H9 (cell line): Measurements from ENCODE around the gene PCARE. TPM values are rescaled to one million over a fixed set of nuclear protein-coding genes. Genes with fewer than 3 reads are reported as not detected.

ENCODE experiments used
- DNase-seq: peaks from one replicate; pipeline ENCODE4 v3.0.0-alpha.2; 2017
- H2AFZ ChIP-seq: one replicate; pipeline ENCODE4 v1.6.1; 2013; ENCODE audit warnings: mild to moderate bottlenecking, low read length, control low read depth, moderate library complexity
- H2AK5ac ChIP-seq: 2 replicates; pipeline ENCODE4 v1.6.1; 2013; ENCODE audit warnings: low read length, control low read depth, mixed read lengths; ENCODE audit not compliant: insufficient read length
- H2BK120ac ChIP-seq: one replicate; pipeline ENCODE4 v1.6.1; 2013; ENCODE audit warnings: low read depth, mild to moderate bottlenecking, low read length, control low read depth, inconsistent platforms; ENCODE audit not compliant: poor library complexity, severe bottlenecking
- H2BK12ac ChIP-seq: 2 replicates; pipeline ENCODE4 v1.6.1; 2013; ENCODE audit warnings: low read length, control low read depth, mixed read lengths, low read depth; ENCODE audit not compliant: insufficient read length
- H2BK15ac ChIP-seq: 2 replicates; pipeline ENCODE4 v1.6.1; 2013; ENCODE audit warnings: low read depth, low read length, control low read depth
- H2BK20ac ChIP-seq: one replicate; pipeline ENCODE4 v1.6.1; 2013; ENCODE audit warnings: low read depth, mild to moderate bottlenecking, low read length, control low read depth, inconsistent platforms; ENCODE audit not compliant: poor library complexity, severe bottlenecking
- H2BK5ac ChIP-seq: 2 replicates; pipeline ENCODE4 v1.6.1; 2013; ENCODE audit warnings: low read length, control low read depth, mixed read lengths; ENCODE audit not compliant: insufficient read length
- H3K14ac ChIP-seq: 2 replicates; pipeline ENCODE4 v1.6.1; 2013; ENCODE audit warnings: low read length, control low read depth; ENCODE audit not compliant: insufficient read depth
- H3K18ac ChIP-seq: 2 replicates; pipeline ENCODE4 v1.6.1; 2013; ENCODE audit warnings: low read depth, mild to moderate bottlenecking, mixed read lengths, low read length, control low read depth; ENCODE audit not compliant: insufficient read length
- H3K23ac ChIP-seq: 2 replicates; pipeline ENCODE4 v1.6.1; 2013; ENCODE audit warnings: low read length, control low read depth, mixed read lengths, low read depth; ENCODE audit not compliant: insufficient read length
- H3K23me2 ChIP-seq: 2 replicates; pipeline ENCODE4 v1.6.1; 2013; ENCODE audit warnings: low read depth, mild to moderate bottlenecking, mixed read lengths, low read length, control low read depth; ENCODE audit not compliant: insufficient read length, poor library complexity, severe bottlenecking
- H3K27ac ChIP-seq: 2 replicates; pipeline ENCODE4 v1.5.1; 2013; ENCODE audit warnings: low read length, control low read depth, mixed read lengths, low read depth; ENCODE audit not compliant: insufficient read length
- H3K27me3 ChIP-seq: 2 replicates; pipeline ENCODE4 v1.6.1; 2013; ENCODE audit warnings: low read length, control low read depth, inconsistent platforms; ENCODE audit not compliant: insufficient read depth
- H3K4ac ChIP-seq: 2 replicates; pipeline ENCODE4 v1.6.1; 2013; ENCODE audit warnings: low read depth, mild to moderate bottlenecking, control low read depth, inconsistent platforms, low read length, moderate library complexity
- H3K4me1 ChIP-seq: 2 replicates; pipeline ENCODE4 v1.6.1; 2013; ENCODE audit warnings: low read length, control low read depth, inconsistent platforms; ENCODE audit not compliant: insufficient read depth
- H3K4me2 ChIP-seq: 2 replicates; pipeline ENCODE4 v1.6.1; 2013; ENCODE audit warnings: low read length, control low read depth, mixed read lengths; ENCODE audit not compliant: insufficient read length, insufficient read depth
- H3K56ac ChIP-seq: 2 replicates; pipeline ENCODE4 v1.6.1; 2013; ENCODE audit warnings: low read depth, mild to moderate bottlenecking, mixed read lengths, low read length, control low read depth; ENCODE audit not compliant: insufficient read length
- H3K79me1 ChIP-seq: 2 replicates; pipeline ENCODE4 v1.6.1; 2013; ENCODE audit warnings: low read depth, mild to moderate bottlenecking, moderate library complexity, low read length, control low read depth, inconsistent platforms; ENCODE audit not compliant: insufficient read depth, poor library complexity, severe bottlenecking
- H3K79me2 ChIP-seq: 2 replicates; pipeline ENCODE4 v1.6.1; 2013; ENCODE audit warnings: low read length, control low read depth, inconsistent platforms; ENCODE audit not compliant: insufficient read depth
- H3K9ac ChIP-seq: 2 replicates; pipeline ENCODE4 v1.6.1; 2013; ENCODE audit warnings: low read length, control low read depth, mixed read lengths; ENCODE audit not compliant: insufficient read length; ENCODE audit errors: extremely low read depth
- H3K9me3 ChIP-seq: one replicate; pipeline ENCODE4 v1.6.1; 2013; ENCODE audit warnings: low read depth, low read length, inconsistent platforms; ENCODE audit not compliant: control insufficient read depth
- H3T11ph ChIP-seq: one replicate; pipeline ENCODE4 v1.6.1; 2013; ENCODE audit warnings: mild to moderate bottlenecking, low read length, control low read depth, inconsistent platforms
- H4K20me1 ChIP-seq: one replicate; pipeline ENCODE4 v1.6.1; 2013; ENCODE audit not compliant: control insufficient read depth, insufficient read length, insufficient read depth
- H4K5ac ChIP-seq: 2 replicates; pipeline ENCODE4 v1.6.1; 2013; ENCODE audit warnings: low read depth, mild to moderate bottlenecking, mixed read lengths, low read length, control low read depth; ENCODE audit not compliant: insufficient read length
- H4K8ac ChIP-seq: replicated peaks from 2 replicates; pipeline ENCODE4 v1.6.1; 2013; ENCODE audit warnings: low read length, control low read depth, mixed read lengths, low read depth; ENCODE audit not compliant: insufficient read length
- H4K91ac ChIP-seq: 2 replicates; pipeline ENCODE4 v1.6.1; 2013; ENCODE audit warnings: low read depth, mild to moderate bottlenecking, moderate library complexity, mixed read lengths, low read length, control low read depth; ENCODE audit not compliant: insufficient read length
- H3K27ac Mint-ChIP-seq, 3 experiments: 2 replicates in 2 of 3; 3 replicates in 1 of 3; pipeline ENCODE4 v1.8.0; 2020 to 2021; ENCODE audit warnings: mixed read lengths in 3 of 3, mild to moderate bottlenecking in 1 of 3, moderate library complexity in 1 of 3
- H3K27me3 Mint-ChIP-seq: 2 replicates; pipeline ENCODE4 v1.8.0; 2021; ENCODE audit warnings: low read depth, mild to moderate bottlenecking, moderate library complexity, mixed read lengths
- H3K36me3 Mint-ChIP-seq, 3 experiments: 2 replicates in 2 of 3; 3 replicates in 1 of 3; pipeline ENCODE4 v1.8.0; 2020 to 2021; ENCODE audit warnings: low read depth in 3 of 3, mixed read lengths in 3 of 3; ENCODE audit not compliant: insufficient read depth in 1 of 3
- H3K4me1 Mint-ChIP-seq, 2 experiments: 2 replicates each; pipeline ENCODE4 v1.8.0; 2020; ENCODE audit warnings: mixed read lengths in 2 of 2
- H3K4me3 Mint-ChIP-seq, 2 experiments: 2 replicates in 1 of 2; 3 replicates in 1 of 2; pipeline ENCODE4 v1.8.0; 2020 to 2021; ENCODE audit warnings: mild to moderate bottlenecking in 2 of 2, mixed read lengths in 2 of 2, moderate library complexity in 1 of 2
- H3K9me3 Mint-ChIP-seq, 2 experiments: 2 replicates in 1 of 2; 3 replicates in 1 of 2; pipeline ENCODE4 v1.8.0; 2020; ENCODE audit warnings: mild to moderate bottlenecking in 2 of 2, mixed read lengths in 2 of 2, moderate library complexity in 1 of 2
- WGBS: extraction: QIAGEN DNeasy Blood & Tissue Kit; methylation state at CpG from one replicate; pipeline ENCODE4 v1.1.7; 2013; ENCODE audit warnings: missing lambda C conversion rate, low lambda C conversion rate, mixed read lengths; ENCODE audit not compliant: insufficient read length; ENCODE audit errors: extremely low coverage; 5-methylcytosine and 5-hydroxymethylcytosine counted together
- total RNA-seq: library from RNA; stranded (reverse); gene quantifications from 2 replicates; pipeline ENCODE4 v1.2.1, GENCODE V29; 2021
- TF ChIP-seq, protein P1 (sequence below): fragments of 200-600 bp; sonication (generic); conservative IDR thresholded peaks from 3 replicates; pipeline ENCODE4 v1.8.0; 2021; ENCODE audit warnings: antibody characterized with exemption, mild to moderate bottlenecking

PCARE gene
- total RNA-seq, 1 experiment from 2014 or later, result not detected

DNA sequence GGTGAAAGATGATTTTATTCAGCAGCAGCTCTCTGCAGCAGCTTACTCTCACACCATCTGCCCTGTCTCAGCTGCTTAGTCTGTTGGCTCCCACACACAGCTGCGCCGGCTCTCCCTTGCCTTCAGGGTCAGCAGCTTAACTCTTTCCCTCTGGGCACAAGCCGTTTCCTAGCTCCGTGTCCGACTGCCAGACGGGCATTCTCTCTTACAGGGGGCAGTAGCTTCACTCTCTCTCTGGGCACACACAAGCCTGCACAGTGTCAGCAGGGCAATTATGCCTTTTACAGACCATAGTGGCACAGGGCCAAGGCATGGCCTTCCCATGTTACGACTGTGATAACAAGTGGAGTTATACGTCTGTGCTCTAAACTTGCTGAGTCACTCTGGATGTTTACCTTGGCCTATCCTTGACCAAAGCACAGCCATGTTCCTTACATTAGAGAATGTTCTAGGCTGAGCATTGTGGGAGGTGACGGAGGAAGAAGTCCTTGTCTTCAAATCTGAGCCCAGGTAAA lies 31.7 kb downstream of the PCARE start:
- no peaks in the 10 kb centered on the region for H3K27me3 Mint-ChIP-seq
- no peaks in the 10 kb centered on the region for H3K79me2 ChIP-seq
- H3K4me1 ChIP-seq, result peaks cover 3% of the 10 kb centered on the region; the same call in 1 of the 2 replicates
- no peak overlapping the region for H3K23ac ChIP-seq
- H4K20me1 ChIP-seq, result no peaks in the 10 kb centered on the region
- no peak overlapping the region for H3K4me3 Mint-ChIP-seq
- no peak overlapping the region for H4K8ac ChIP-seq
- H2BK15ac ChIP-seq, result no peak overlapping the region
- no peak overlapping the region for H3T11ph ChIP-seq
- peak overlapping the region; percentile 67; the same call in 1 of the 2 replicates for H3K14ac ChIP-seq
- no peaks in the 10 kb centered on the region for H3K23me2 ChIP-seq
- H3K9ac ChIP-seq, result no peak overlapping the region
- H3K9me3 Mint-ChIP-seq, result no peaks in the 10 kb centered on the region
- H2BK120ac ChIP-seq, result no peak overlapping the region
- TF ChIP-seq, protein P1, sequence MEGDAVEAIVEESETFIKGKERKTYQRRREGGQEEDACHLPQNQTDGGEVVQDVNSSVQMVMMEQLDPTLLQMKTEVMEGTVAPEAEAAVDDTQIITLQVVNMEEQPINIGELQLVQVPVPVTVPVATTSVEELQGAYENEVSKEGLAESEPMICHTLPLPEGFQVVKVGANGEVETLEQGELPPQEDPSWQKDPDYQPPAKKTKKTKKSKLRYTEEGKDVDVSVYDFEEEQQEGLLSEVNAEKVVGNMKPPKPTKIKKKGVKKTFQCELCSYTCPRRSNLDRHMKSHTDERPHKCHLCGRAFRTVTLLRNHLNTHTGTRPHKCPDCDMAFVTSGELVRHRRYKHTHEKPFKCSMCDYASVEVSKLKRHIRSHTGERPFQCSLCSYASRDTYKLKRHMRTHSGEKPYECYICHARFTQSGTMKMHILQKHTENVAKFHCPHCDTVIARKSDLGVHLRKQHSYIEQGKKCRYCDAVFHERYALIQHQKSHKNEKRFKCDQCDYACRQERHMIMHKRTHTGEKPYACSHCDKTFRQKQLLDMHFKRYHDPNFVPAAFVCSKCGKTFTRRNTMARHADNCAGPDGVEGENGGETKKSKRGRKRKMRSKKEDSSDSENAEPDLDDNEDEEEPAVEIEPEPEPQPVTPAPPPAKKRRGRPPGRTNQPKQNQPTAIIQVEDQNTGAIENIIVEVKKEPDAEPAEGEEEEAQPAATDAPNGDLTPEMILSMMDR, result no peak
- peak overlapping the region in 2 of 3 experiments; percentile 26 to 84; a peak in 5 of 7 replicates for H3K27ac Mint-ChIP-seq
- no peak overlapping the region for H4K91ac ChIP-seq
- no peak overlapping the region for H3K4me2 ChIP-seq
- no peak overlapping the region for H4K5ac ChIP-seq
- no peaks in the 10 kb centered on the region for H3K9me3 ChIP-seq
- H3K36me3 Mint-ChIP-seq, result no peaks in the 10 kb centered on the region
- no peak for DNase-seq
- H2AFZ ChIP-seq, result no peak overlapping the region
- H2AK5ac ChIP-seq, result no peak overlapping the region
- no peak overlapping the region for H3K4ac ChIP-seq
- no peak overlapping the region for H2BK5ac ChIP-seq
- no peak overlapping the region for H3K27ac ChIP-seq
- H3K79me1 ChIP-seq, result no peaks in the 10 kb centered on the region
- no peak overlapping the region for H3K56ac ChIP-seq
- no CpG with 5 or more reads among the region's 9 CpGs for WGBS
- H2BK12ac ChIP-seq, result no peak overlapping the region
- peaks cover 15% of the 10 kb centered on the region in 2 experiments for H3K4me1 Mint-ChIP-seq
- H2BK20ac ChIP-seq, result no peak overlapping the region
- H3K27me3 ChIP-seq, result no peaks in the 10 kb centered on the region
- no peak overlapping the region for H3K18ac ChIP-seq
